IMR-90 (cell line): ENCODE results near the gene TEX13D.

Source experiments
- BHLHE40 ChIP-seq: fragments of 150-350 bp; IDR thresholded peaks from 2 replicates; pipeline ENCODE4 v1.6.1; 2016; ENCODE audit warnings: mild to moderate bottlenecking, low read depth, low read length
- CHD1 ChIP-seq: IDR thresholded peaks from 2 replicates; pipeline ENCODE4 v1.6.1; 2012; ENCODE audit warnings: low read depth, low read length, improper control_type of control experiment
- MAFK ChIP-seq: IDR thresholded peaks from 2 replicates; pipeline ENCODE4 v1.6.1; 2012; ENCODE audit warnings: low read depth, low read length, improper control_type of control experiment
- MAZ ChIP-seq: IDR thresholded peaks from 2 replicates; pipeline ENCODE4 v1.6.1; 2012; ENCODE audit warnings: low read depth, mild to moderate bottlenecking, low read length, improper control_type of control experiment, moderate library complexity, borderline replicate concordance
- MXI1 ChIP-seq: IDR thresholded peaks from 2 replicates; pipeline ENCODE4 v1.6.1; 2012; ENCODE audit warnings: low read depth, mild to moderate bottlenecking, low read length, moderate library complexity, borderline replicate concordance
- NFE2L2 ChIP-seq: fragments of 150-350 bp; IDR thresholded peaks from 2 replicates; pipeline ENCODE4 v1.6.1; 2016; ENCODE audit warnings: low read depth, mild to moderate bottlenecking, low read length
- POLR2A ChIP-seq: IDR thresholded peaks from 2 replicates; pipeline ENCODE4 v1.6.1; 2012; ENCODE audit warnings: mild to moderate bottlenecking, low read depth, low read length
- RAD21 ChIP-seq: IDR thresholded peaks from 2 replicates; pipeline ENCODE4 v1.6.1; 2012; ENCODE audit warnings: low read length, improper control_type of control experiment
- RCOR1 ChIP-seq: IDR thresholded peaks from 2 replicates; pipeline ENCODE4 v1.6.1; 2012; ENCODE audit warnings: mild to moderate bottlenecking, low read length, improper control_type of control experiment; ENCODE audit not compliant: insufficient replicate concordance
- RFX5 ChIP-seq: IDR thresholded peaks from 2 replicates; pipeline ENCODE4 v1.8.0; 2012; ENCODE audit warnings: low read depth, mild to moderate bottlenecking, low read length, moderate library complexity
- SMC3 ChIP-seq: fragments of 150-350 bp; IDR thresholded peaks from 2 replicates; pipeline ENCODE4 v1.6.1; 2016; ENCODE audit warnings: low read depth, mild to moderate bottlenecking, antibody characterized with exemption, low read length, moderate library complexity
- TF ChIP-seq, protein P1 (sequence below): conservative IDR thresholded peaks from 2 replicates; pipeline ENCODE4 v1.5.1; 2012; ENCODE audit warnings: mild to moderate bottlenecking, low read depth, low read length, improper control_type of control experiment
- TF ChIP-seq, protein P2 (sequence below): fragments of 150-350 bp; IDR thresholded peaks from 2 replicates; pipeline ENCODE4 v1.6.1; 2017; ENCODE audit warnings: mild to moderate bottlenecking, antibody characterized with exemption, low read length, low read depth
- TF ChIP-seq, protein P3 (sequence below): fragments of 150-350 bp; IDR thresholded peaks from 2 replicates; pipeline ENCODE4 v1.6.1; 2016; ENCODE audit warnings: low read depth, mild to moderate bottlenecking, low read length, moderate library complexity, borderline replicate concordance

DNA sequence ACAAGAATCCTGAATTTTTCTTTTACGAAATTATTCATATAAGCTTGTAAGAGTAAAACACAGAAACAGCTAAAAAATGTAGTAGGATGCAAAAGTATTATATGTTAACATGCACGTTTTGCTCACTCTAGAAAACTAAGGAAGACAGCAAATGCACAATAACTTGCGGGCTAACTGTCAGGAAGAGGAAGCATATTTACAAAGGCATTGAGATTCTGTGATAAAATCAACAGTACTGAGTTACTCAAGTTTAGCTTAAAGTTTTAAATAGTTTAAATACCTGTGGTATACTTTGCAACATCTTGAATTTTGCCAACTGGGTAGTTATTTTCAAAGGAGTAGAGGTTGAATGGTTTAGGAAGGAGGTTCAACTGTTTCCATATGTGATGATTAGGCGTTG is 50.9 kb downstream of the TEX13D start:
- TF ChIP-seq, protein P1, sequence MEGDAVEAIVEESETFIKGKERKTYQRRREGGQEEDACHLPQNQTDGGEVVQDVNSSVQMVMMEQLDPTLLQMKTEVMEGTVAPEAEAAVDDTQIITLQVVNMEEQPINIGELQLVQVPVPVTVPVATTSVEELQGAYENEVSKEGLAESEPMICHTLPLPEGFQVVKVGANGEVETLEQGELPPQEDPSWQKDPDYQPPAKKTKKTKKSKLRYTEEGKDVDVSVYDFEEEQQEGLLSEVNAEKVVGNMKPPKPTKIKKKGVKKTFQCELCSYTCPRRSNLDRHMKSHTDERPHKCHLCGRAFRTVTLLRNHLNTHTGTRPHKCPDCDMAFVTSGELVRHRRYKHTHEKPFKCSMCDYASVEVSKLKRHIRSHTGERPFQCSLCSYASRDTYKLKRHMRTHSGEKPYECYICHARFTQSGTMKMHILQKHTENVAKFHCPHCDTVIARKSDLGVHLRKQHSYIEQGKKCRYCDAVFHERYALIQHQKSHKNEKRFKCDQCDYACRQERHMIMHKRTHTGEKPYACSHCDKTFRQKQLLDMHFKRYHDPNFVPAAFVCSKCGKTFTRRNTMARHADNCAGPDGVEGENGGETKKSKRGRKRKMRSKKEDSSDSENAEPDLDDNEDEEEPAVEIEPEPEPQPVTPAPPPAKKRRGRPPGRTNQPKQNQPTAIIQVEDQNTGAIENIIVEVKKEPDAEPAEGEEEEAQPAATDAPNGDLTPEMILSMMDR, result no peak
- TF ChIP-seq POLR2A, result no peak
- TF ChIP-seq, protein P2, sequence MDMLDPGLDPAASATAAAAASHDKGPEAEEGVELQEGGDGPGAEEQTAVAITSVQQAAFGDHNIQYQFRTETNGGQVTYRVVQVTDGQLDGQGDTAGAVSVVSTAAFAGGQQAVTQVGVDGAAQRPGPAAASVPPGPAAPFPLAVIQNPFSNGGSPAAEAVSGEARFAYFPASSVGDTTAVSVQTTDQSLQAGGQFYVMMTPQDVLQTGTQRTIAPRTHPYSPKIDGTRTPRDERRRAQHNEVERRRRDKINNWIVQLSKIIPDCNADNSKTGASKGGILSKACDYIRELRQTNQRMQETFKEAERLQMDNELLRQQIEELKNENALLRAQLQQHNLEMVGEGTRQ, result no peak
- TF ChIP-seq NFE2L2, result no peak
- TF ChIP-seq RFX5, result no peak
- TF ChIP-seq MXI1, result no peak
- no peak for TF ChIP-seq CHD1
- TF ChIP-seq RAD21, result no peak
- TF ChIP-seq, protein P3, sequence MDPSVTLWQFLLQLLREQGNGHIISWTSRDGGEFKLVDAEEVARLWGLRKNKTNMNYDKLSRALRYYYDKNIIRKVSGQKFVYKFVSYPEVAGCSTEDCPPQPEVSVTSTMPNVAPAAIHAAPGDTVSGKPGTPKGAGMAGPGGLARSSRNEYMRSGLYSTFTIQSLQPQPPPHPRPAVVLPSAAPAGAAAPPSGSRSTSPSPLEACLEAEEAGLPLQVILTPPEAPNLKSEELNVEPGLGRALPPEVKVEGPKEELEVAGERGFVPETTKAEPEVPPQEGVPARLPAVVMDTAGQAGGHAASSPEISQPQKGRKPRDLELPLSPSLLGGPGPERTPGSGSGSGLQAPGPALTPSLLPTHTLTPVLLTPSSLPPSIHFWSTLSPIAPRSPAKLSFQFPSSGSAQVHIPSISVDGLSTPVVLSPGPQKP, result no peak
- no peak for TF ChIP-seq RCOR1
- TF ChIP-seq SMC3, result no peak
- TF ChIP-seq BHLHE40, result no peak
- no peak for TF ChIP-seq MAFK
- TF ChIP-seq MAZ, result no peak
